Choroid plexus epithelial cell (primary cell): Measurements from ENCODE around the gene MAP3K20.
"Not testable (repeated sequence)": the region's sequence is repeated elsewhere in the genome, so short reads cannot be mapped to it uniquely, and the experiment has no call there.

Experiments used
- DNase-seq: peaks from one replicate; pipeline ENCODE4 v3.0.0-alpha.2; 2010; ENCODE audit warnings: low read depth
- H3K4me3 ChIP-seq: 2 replicates; pipeline ENCODE4 v1.5.1; 2011; ENCODE audit warnings: low read depth, mild to moderate bottlenecking, control low read depth, low read length, moderate library complexity
- CTCF ChIP-seq: conservative IDR thresholded peaks from 2 replicates; pipeline ENCODE4 v1.5.1; 2011; ENCODE audit warnings: low read depth, mild to moderate bottlenecking, control low read depth, inconsistent platforms, low read length, moderate library complexity

Gene MAP3K20

DNA sequence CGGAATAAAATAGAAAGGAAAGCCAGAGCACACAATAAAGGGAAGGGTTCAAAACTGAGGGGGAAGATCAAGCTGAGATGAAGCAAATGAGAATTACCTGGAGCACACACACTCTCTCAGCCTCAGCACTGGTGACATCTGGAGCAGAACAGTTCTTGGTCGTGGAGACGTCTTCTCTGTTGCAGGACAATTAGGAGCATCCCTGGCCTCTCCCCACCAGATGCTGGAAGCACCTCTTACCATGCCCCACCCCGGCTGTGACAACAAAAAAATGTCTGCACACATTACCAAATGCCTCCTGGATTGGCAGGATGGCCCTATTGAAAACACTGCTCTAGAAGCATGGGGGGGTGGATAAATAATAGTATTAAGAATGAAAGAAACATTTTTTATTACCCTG lies 43.6 kb upstream of the MAP3K20 start:
- no peak for TF ChIP-seq CTCF
- H3K4me3 ChIP-seq = no peak overlapping the region
- no peak for DNase-seq

DNA sequence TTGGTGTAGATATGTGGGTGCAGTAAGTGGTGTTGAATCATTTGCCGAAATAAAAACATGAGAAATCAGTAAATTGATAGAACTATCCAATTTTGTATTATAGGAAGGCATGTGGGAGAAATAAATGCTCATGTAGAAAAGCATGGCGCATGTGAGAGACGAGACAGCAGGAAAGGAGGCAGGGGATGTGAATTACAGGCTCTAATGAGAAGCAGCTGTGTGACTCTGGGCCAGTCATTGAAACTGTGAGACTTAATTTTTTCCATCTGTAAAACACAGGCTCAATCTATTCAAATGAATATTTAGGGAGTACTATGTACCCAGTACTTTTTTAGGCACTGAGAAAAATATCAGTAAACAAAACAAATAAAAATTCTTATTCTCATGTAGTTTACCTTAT lies 42.6 kb upstream of the MAP3K20 start:
- no peak for DNase-seq
- no peak for TF ChIP-seq CTCF

GRCh38 chr2:173034143-173034542 lies 41.5 kb upstream of the MAP3K20 start:
- no peak for TF ChIP-seq CTCF
- no peak overlapping the region for H3K4me3 ChIP-seq
- DNase-seq = no peak

More for the DNA sequence above, 42.6 kb upstream of the MAP3K20 start:
- H3K4me3 ChIP-seq = no peak overlapping the region

- no peak overlapping the region for H3K4me3 ChIP-seq
- no peak for TF ChIP-seq CTCF
- peak; percentile 68 for DNase-seq
Measured at GRCh38 chr2:173037245-173038120, 38.2 kb upstream of the MAP3K20 start.

GRCh38 chr2:173038257-173038656 lies 37.4 kb upstream of the MAP3K20 start:
- not testable (repeated sequence) for H3K4me3 ChIP-seq, DNase-seq

GRCh38 chr2:173040729-173041128 lies 34.9 kb upstream of the MAP3K20 start:
- DNase-seq = no peak
- TF ChIP-seq CTCF = no peak
- no peak overlapping the region for H3K4me3 ChIP-seq

- no peak for DNase-seq
- H3K4me3 ChIP-seq = no peak overlapping the region
- TF ChIP-seq CTCF = no peak
Measured at GRCh38 chr2:173043476-173043875, 32.2 kb upstream of the MAP3K20 start.
